Panc1 (cell line): ENCODE measurements around the gene LUC7L.

Experiments
- POLR2AphosphoS5 ChIP-seq: IDR thresholded peaks from 2 replicates; pipeline ENCODE4 v1.6.1; 2012; ENCODE audit warnings: mild to moderate bottlenecking, low read depth, low read length, moderate library complexity
- SIN3A ChIP-seq: IDR thresholded peaks from 2 replicates; pipeline ENCODE4 v1.6.1; 2012; ENCODE audit warnings: low read depth, mild to moderate bottlenecking, low read length, moderate library complexity, borderline replicate concordance; ENCODE audit not compliant: insufficient read depth
- TCF7L2 ChIP-seq: IDR thresholded peaks from 2 replicates; pipeline ENCODE4 v1.6.1; 2011; ENCODE audit warnings: mild to moderate bottlenecking, low read depth, low read length, inconsistent platforms
- TF ChIP-seq, protein P1 (sequence below): fragments of 450-650 bp; IDR thresholded peaks from 2 replicates; pipeline ENCODE4 v1.5.1; 2017; ENCODE audit warnings: mild to moderate bottlenecking
- TF ChIP-seq, protein P2 (sequence below), 2 experiments: IDR thresholded peaks; 2 replicates each; pipeline ENCODE4 v1.6.1; 2011 to 2012; ENCODE audit warnings: low read depth in 2 of 2, control low read depth in 1 of 2, low read length in 1 of 2, mild to moderate bottlenecking in 1 of 2, moderate library complexity in 1 of 2; ENCODE audit not compliant: insufficient read depth in 1 of 2

GRCh38 chr16:146646-147045, 82.6 kb downstream of the LUC7L start:
- TF ChIP-seq, protein P1, sequence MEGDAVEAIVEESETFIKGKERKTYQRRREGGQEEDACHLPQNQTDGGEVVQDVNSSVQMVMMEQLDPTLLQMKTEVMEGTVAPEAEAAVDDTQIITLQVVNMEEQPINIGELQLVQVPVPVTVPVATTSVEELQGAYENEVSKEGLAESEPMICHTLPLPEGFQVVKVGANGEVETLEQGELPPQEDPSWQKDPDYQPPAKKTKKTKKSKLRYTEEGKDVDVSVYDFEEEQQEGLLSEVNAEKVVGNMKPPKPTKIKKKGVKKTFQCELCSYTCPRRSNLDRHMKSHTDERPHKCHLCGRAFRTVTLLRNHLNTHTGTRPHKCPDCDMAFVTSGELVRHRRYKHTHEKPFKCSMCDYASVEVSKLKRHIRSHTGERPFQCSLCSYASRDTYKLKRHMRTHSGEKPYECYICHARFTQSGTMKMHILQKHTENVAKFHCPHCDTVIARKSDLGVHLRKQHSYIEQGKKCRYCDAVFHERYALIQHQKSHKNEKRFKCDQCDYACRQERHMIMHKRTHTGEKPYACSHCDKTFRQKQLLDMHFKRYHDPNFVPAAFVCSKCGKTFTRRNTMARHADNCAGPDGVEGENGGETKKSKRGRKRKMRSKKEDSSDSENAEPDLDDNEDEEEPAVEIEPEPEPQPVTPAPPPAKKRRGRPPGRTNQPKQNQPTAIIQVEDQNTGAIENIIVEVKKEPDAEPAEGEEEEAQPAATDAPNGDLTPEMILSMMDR = no peak
- TF ChIP-seq TCF7L2 = no peak
- no peak for TF ChIP-seq POLR2AphosphoS5
- no peak for TF ChIP-seq SIN3A
- TF ChIP-seq, protein P2, sequence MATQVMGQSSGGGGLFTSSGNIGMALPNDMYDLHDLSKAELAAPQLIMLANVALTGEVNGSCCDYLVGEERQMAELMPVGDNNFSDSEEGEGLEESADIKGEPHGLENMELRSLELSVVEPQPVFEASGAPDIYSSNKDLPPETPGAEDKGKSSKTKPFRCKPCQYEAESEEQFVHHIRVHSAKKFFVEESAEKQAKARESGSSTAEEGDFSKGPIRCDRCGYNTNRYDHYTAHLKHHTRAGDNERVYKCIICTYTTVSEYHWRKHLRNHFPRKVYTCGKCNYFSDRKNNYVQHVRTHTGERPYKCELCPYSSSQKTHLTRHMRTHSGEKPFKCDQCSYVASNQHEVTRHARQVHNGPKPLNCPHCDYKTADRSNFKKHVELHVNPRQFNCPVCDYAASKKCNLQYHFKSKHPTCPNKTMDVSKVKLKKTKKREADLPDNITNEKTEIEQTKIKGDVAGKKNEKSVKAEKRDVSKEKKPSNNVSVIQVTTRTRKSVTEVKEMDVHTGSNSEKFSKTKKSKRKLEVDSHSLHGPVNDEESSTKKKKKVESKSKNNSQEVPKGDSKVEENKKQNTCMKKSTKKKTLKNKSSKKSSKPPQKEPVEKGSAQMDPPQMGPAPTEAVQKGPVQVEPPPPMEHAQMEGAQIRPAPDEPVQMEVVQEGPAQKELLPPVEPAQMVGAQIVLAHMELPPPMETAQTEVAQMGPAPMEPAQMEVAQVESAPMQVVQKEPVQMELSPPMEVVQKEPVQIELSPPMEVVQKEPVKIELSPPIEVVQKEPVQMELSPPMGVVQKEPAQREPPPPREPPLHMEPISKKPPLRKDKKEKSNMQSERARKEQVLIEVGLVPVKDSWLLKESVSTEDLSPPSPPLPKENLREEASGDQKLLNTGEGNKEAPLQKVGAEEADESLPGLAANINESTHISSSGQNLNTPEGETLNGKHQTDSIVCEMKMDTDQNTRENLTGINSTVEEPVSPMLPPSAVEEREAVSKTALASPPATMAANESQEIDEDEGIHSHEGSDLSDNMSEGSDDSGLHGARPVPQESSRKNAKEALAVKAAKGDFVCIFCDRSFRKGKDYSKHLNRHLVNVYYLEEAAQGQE (IDR thresholded peaks at IDR 0.05; ENCODE audit: insufficient read depth in 1 of 2, low read depth in 2 of 2, low read length in 1 of 2) = no peak
